Fibroblast of the aortic adventitia (primary cell): Measurements from ENCODE around the gene MARVELD2. TPM values are rescaled to one million over a fixed set of nuclear protein-coding genes. Genes with fewer than 3 reads are reported as not detected.

Experiments
- DNase-seq: peaks from one replicate; pipeline ENCODE4 v3.0.0-alpha.2; 2010; ENCODE audit warnings: low read depth
- H3K4me3 ChIP-seq: 2 replicates; pipeline ENCODE4 v1.5.1; 2011; ENCODE audit warnings: low read depth, mild to moderate bottlenecking, control low read depth, low read length, moderate library complexity
- total RNA-seq: library from RNA; depleted of rRNA; stranded (reverse); fragments of >200 nt; gene quantifications from 2 replicates; pipeline ENCODE4 v1.2.3, GENCODE V29; 2012; ENCODE audit warnings: low replicate concordance
- TF ChIP-seq, protein P1 (sequence below): IDR thresholded peaks from 2 replicates; pipeline ENCODE4 v1.5.1; 2011; ENCODE audit warnings: mild to moderate bottlenecking, low read length, control low read depth, inconsistent platforms; ENCODE audit not compliant: insufficient read depth

Gene MARVELD2
- total RNA-seq, 1 donor, result 0.63 TPM

DNA sequence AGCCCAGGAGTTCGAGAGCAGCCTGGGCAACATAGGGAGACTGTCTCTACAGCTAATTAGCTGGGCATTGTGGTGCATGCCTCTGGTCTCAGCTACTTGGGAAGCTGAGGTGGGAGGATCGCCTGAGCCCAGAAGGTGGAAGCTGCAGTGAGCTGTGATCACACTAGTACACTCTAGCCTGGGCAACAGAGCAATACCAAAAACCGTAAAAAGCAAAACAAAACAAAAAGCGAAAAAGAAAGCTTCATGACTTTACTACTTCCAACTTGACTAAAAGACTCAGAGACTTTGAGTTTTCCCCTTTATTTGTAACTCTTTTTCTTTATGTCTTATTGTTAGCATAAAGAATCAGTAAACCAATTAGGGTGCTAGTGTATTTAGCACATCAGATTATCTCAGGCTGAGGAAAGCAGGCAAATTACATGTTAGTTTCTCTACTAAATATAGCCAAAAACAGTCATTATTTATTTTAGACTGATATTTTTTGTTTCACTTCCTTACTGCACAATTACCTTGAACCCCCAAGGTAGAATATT lies 39.9 kb upstream of the MARVELD2 start:
- DNase-seq, result no peak
- TF ChIP-seq, protein P1, sequence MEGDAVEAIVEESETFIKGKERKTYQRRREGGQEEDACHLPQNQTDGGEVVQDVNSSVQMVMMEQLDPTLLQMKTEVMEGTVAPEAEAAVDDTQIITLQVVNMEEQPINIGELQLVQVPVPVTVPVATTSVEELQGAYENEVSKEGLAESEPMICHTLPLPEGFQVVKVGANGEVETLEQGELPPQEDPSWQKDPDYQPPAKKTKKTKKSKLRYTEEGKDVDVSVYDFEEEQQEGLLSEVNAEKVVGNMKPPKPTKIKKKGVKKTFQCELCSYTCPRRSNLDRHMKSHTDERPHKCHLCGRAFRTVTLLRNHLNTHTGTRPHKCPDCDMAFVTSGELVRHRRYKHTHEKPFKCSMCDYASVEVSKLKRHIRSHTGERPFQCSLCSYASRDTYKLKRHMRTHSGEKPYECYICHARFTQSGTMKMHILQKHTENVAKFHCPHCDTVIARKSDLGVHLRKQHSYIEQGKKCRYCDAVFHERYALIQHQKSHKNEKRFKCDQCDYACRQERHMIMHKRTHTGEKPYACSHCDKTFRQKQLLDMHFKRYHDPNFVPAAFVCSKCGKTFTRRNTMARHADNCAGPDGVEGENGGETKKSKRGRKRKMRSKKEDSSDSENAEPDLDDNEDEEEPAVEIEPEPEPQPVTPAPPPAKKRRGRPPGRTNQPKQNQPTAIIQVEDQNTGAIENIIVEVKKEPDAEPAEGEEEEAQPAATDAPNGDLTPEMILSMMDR, result no peak

DNA sequence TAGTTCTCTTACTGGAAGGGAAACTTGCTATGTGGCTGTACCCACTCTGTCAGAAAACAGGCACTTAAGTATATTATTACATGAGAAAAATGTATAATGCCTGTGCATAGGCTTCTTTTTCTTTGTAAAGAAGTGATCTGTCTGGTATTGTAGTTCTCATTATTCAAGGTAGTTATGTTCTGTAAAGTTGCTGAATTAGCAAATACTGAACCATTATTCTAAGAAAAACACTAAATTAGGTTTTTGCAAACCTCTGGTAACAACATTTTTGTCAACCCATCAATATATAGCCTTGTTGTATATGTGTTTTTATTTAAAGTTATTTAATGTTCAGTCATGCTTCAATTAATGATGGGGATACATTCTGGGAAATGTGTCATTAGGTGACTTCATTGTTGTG lies 36.5 kb upstream of the MARVELD2 start:
- no peak overlapping the region for H3K4me3 ChIP-seq
- TF ChIP-seq, protein P1, result no peak
- DNase-seq, result no peak

More for the DNA sequence above, 39.9 kb upstream of the MARVELD2 start:
- H3K4me3 ChIP-seq, result no peak overlapping the region

DNA sequence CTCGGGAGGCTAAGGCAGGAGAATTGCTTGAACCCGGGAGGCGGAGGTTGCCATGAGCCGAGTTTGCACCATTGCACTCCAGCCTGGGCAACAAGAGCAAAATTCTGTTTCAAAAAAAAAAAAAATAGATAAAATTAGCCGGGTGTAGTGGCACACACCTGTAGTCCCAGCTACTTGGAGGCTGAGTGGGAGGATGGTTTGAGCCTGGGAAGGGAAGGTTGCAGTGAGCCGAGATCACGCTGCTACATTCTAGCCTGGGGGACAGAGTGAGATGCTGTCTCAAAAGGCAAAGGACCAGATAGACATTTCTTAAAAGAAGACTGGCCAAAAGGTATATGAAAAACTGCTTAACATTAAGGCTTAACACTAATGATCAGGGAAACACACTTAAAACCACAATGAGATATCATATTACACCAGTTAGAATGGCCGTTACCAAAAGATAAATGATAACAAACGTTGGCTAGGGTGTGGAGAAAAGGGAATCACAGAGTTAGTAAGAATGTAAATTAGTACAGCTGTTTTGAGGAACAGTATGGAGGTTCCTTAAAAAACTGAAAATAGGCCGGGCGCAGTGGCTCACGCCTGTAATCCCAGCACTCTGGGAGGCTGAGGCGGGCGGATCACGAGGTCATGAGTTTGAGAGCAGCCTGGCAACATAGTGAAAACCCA lies 10.1 kb upstream of the MARVELD2 start:
- no peak overlapping the region for H3K4me3 ChIP-seq
- no peak for DNase-seq
- TF ChIP-seq, protein P1, result no peak

DNA sequence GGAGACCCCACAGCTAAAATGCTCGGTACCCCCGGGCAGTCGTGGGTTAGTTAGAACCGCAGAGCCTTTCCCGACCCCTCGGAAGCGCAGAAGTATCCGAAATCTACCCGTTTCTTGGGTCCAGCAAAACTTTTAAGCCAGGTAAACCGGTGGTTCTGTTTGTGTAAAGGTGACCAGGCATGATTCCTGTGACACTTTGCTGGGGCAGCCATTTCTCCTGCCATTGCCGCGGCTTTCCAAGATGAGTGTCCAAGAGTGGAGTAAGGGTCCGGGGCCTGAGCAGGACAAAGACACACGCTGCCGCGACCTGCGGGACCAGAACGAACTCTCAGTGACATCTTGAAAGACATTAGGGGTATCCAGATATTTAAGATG lies 655 bp downstream of the MARVELD2 start:
- TF ChIP-seq, protein P1, result no peak
- no peak overlapping the region for H3K4me3 ChIP-seq
- DNase-seq, result no peak

DNA sequence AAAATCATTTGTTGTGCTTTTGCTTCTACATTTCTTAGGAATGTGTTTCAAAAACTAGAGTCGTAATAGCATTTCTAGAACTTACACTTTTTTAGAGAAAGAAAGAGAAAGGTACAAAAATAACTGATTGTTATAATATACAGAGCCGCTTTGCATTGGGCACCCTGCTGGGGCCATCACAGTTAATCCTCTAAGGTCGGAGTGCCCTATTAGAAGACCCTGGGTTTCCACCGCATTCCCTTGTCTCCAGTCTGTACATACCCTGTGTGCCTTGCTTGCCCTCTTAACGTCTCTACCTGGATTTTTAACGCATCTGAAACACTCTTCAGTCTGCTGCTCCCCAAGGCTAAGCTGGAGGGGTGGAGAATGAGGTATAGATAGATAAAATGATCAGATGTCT lies 1.3 kb downstream of the MARVELD2 start:
- no peak overlapping the region for H3K4me3 ChIP-seq
- DNase-seq, result no peak
- TF ChIP-seq, protein P1, result no peak

DNA sequence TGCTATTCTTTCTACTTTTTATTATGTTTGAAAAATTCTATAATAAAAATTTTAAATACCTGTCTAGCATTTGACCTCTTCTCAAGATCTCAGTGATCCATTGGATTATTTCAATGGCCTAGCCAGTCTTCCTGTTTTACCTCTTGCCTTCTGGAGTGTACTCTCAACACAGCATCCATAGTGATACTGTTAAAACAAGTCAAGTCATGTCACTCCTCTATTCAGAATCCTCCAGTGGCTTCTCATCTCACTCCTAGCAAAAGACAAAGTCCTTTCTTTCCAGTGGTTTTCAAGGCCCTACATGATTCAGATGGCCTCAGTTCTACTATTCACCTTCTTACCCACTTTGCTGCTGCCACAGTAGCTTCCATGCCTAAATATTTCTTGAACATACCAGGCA lies 1.8 kb downstream of the MARVELD2 start:
- H3K4me3 ChIP-seq, result no peak overlapping the region
- TF ChIP-seq, protein P1, result no peak
- DNase-seq, result no peak

DNA sequence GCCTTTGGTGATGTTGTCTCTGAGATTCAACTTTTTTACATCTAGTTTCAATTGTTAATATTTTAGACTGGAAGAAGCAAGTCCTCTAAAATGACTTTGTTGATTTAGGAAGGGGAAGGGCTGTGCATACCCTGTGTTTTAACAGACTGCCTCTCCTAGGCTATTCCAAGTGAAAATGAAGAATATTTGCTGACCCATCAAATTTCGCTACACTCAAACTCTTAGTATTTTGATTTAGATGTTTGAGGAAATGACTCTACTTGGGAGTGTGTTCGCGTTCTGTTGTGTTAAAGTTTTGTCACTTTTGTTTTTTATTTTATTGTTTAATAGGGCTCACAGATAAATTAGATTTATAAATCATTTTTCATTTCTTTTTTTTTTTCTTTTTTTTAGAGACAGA lies 3.6 kb downstream of the MARVELD2 start:
- DNase-seq, result no peak
- H3K4me3 ChIP-seq, result no peak overlapping the region
- TF ChIP-seq, protein P1, result no peak
